Spleen (tissue), 7 donors: ENCODE results near the gene AMBRA1.

Experiments
- CTCF ChIP-seq, 11 experiments: fragments of 200-600 bp in 7 of 11; fragments of 450-650 bp in 4 of 11; sonication (generic) in 4 of 11; IDR thresholded peaks in 8 of 11; conservative IDR thresholded peaks in 3 of 11; 1 replicate in 7 of 11; 2 replicates in 4 of 11; pipeline versions ENCODE4 v1.4.0 to v1.8.0; 2016 to 2021; ENCODE audit warnings: antibody characterized with exemption in 11 of 11, inconsistent platforms in 4 of 11, mild to moderate bottlenecking in 1 of 11
- POLR2AphosphoS5 ChIP-seq, 3 donors: sonication (generic); formaldehyde crosslinking; IDR thresholded peaks; one replicate each; pipeline ENCODE4 v1.5.1; 2017; ENCODE audit warnings: antibody characterized with exemption in 3 of 3
- donor health status: DM: no; HTN: no; CAD: no; lungs with moderate emphysema.
- donor health status: DM: no; HTN: no; CAD: no.
- donor health status: DM: no; HTN: no; CAD: no.

GRCh38 chr11:46534711-46535110, 59.1 kb downstream of the AMBRA1 start:
- TF ChIP-seq CTCF (IDR thresholded peaks at IDR 0.05 in 8 of 11, conservative IDR thresholded peaks at IDR 0.05 in 3 of 11): no peak
- TF ChIP-seq POLR2AphosphoS5 (IDR thresholded peaks at IDR 0.05): no peak
